Activated CD4-positive, alpha-beta T cell treated with anti-CD3 and anti-CD28 coated beads, Interleukin-2, Interleukin-4, amounts not matched to agents 100 ng/mL and 50 ng/mL, durations not matched to agents 16 hours and 8 hours (primary cell): ENCODE measurements around the gene ZNF618.

ENCODE experiments used
- DNase-seq: peaks from one replicate; pipeline ENCODE4 v3.0.0-alpha.2; 2020; ENCODE audit warnings: low spot score

The ZNF618 gene

DNA sequence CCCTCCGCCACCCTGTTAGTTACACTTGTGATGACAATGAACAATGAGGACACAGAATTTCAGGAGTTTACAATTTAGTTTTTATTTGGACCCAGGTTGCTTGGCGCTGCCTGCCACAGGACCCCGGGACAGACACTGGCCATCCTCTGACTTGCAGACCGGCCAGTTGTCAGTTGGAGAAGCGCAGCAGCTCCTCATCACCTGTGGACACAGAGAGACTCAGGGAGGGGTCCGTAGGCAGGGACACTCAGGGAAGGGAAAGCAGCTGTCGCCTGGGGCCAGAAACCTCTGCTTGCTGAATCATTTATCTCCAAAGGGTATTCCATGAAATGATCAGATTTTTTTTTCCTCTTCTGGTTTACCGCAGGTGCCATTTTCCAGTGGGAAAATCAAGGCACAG lies 184.0 kb downstream of the ZNF618 start:
- DNase-seq: no peak

GRCh38 chr9:114060711-114061110 lies 184.6 kb downstream of the ZNF618 start:
- no peak for DNase-seq

GRCh38 chr9:114061292-114061691 lies 185.2 kb downstream of the ZNF618 start:
- DNase-seq: no peak

DNA sequence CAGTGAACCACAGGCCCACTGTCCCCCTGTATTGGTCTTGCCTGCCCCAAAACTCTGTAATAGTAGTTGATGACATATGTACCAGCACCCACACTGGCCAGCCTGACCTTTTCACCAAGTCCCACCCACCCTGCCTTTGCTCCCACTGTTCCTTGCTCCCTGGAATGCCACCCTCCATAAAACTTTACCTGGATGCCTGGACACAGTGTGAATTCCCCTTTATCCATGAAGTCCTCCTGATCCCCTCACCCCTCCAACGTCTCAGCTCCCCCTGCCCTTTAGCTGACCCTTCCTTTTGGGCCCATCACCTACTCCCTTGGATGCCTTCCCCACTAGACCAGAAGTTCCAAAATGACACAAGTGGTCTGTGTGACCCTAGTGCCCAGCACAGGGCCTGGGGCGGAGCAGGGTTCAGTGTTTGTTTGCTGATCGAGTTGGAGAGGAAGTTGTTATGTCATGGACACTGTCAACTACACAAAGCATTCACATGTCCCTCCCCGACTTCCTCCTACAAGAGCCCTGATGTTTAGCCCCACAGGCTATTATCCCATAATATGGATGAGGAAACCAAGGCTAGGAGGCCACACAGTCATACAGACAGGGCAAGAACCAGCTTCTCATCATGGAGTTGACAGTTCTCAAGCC lies 185.8 kb downstream of the ZNF618 start:
- no peak for DNase-seq

- no peak for DNase-seq
Measured at GRCh38 chr9:114065304-114065703, 189.2 kb downstream of the ZNF618 start.

DNA sequence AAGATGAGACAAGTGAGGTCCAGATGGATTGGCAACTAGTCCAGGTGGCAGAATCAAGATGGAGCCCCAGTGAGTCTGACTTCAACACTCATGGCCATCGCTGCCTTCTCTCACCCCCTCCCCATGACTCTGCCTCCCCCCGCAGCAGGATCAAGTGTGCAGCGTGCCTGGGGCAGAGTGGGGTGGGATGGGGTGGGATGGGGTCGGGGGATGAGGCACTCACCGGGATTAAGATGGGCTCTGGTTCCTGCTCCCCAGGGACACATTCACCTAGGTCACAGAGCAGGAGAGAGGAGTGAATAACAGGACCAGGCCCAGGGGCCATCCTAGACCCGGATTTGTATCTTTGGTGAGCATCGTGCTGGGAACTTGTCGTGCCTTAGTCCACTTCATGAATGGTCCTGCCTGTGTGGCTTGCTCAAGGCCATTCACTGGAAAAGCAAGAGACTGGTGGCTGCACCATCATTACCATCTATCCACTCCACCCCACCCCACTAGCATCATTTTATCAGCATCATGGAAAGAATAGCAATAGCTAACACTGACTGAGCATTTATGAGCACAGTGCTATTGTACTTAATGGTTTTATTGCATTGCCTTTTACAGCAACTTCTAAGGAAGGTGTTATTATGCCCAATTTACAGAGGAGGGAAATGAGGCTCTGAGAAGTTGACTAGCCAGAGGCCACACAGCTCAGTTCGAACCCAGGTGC lies 193.5 kb downstream of the ZNF618 start:
- DNase-seq: no peak

- DNase-seq: no peak
Measured at GRCh38 chr9:114070188-114071103, 194.3 kb downstream of the ZNF618 start.

GRCh38 chr9:114071197-114071795 lies 195.2 kb downstream of the ZNF618 start:
- no peak for DNase-seq

- DNase-seq: no peak
Measured at GRCh38 chr9:114072184-114073140, 196.4 kb downstream of the ZNF618 start.

- DNase-seq: no peak
Measured at GRCh38 chr9:114075602-114076001, 199.5 kb downstream of the ZNF618 start.

DNA sequence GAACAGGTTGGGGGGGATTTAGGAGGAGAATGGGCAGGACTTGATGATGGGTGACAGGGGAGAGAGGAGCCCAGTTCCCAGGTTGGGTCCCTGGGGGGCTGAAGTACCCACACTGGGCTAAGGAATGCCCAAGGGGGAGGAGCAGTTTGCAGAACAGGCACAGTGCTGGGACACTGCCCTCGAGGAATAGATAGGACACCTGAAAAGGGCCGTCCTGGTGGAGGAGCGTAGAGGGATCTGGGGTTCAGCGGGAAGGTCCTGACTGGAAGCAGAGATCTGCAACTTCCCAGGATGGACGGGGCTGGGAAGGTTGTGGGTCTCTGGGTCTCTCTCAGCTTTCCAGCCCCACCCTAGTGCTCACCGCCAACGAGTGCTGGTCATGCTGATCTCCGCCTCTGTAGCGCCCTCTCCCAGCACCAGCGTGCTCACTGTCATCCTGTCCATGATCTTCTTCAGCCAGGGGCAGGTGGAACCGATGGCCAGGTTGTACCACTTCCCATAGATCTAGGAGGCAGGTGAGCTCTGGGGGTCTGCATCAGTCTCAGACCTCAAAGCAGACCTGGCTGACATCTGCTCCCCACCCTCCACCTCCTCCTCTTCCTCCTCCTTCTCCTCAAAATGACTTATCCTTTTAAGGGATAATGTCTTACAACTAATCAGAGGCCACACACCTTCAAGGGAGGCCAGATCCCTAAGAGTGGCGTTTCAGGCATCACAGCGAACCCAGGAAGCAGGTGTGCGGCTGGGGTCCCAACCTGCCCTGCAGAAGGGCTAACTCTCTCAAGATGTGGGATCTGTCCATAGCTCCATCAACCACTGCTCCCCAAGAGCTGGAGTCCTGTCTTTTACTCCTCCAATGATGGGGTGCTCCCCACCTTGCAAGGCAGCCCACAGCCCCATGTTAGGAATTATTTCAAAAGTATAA lies 200.4 kb downstream of the ZNF618 start:
- DNase-seq: no peak

- no peak for DNase-seq
Measured at GRCh38 chr9:114077162-114077837, 201.2 kb downstream of the ZNF618 start.

GRCh38 chr9:114078021-114078780 lies 202.1 kb downstream of the ZNF618 start, which contains the start of gene AMBP:
AMBP (minus strand) TSS chr9:114078300; CDS start chr9:114078209, 91 bp downstream.
- no peak for DNase-seq

DNA sequence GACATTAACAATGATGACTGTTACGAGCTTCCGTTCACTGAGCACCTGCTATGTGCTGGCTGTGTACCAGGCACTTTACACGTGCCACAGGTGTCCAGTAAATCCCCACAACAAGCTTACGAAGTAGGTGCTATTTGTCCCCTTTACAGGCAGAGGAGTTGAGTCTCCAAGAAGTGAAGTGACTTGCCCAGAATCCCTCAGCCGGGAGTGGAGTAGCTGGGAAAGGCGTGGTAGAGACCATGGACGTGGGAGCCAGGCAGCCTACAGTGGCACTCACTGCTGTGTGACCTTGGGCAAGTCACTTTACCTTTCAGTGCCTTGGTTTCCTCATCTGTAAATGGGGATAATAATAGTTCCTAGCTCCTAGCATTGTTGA lies 202.7 kb downstream of the ZNF618 start:
- DNase-seq: no peak

- DNase-seq: no peak
Measured at GRCh38 chr9:114080195-114080772, 204.2 kb downstream of the ZNF618 start.

DNA sequence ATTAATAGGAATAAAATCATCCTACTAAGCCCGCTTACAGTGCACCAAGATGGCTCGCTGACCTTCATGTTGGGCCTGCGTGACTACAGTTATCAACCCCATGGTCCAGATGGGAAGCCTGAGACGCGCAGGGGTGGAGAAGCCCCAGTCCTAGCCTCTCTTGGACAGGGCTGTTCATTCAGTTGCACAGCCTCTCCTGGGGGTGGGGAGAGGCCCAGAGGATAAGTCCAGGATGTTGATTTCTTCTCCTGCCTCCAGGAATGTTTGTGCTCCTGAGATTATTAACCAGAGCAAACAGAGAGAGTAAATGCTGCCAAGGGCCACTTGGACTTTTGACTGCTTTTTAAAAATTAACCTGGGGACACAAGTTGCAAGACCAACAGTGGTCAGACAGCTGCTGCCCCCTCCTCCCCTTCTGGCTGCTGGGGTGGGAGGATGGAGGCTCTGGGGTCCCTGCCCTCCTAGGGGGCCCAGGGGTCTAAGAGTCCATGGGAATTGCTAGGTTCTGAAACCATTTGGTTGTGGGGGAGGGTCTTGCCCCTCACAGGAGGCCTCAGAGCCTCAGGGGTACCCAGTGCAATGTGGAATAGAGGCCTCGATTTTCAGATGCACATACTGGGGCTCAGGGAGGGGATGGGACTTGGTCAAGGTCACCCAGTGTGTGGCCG lies 204.8 kb downstream of the ZNF618 start:
- no peak for DNase-seq

- no peak for DNase-seq
Measured at GRCh38 chr9:114081441-114082016, 205.4 kb downstream of the ZNF618 start.
